ENCODE measurements around the gene KIF3A.

Gene KIF3A

GRCh38 chr5:132747616-132748440, 10.5 kb upstream of the KIF3A start:
- H3K4me1 ChIP-seq (ENCODE audit: control insufficient read depth, insufficient read depth, low read length): no peaks in the 10 kb centered on the region
- H3K4me3 ChIP-seq (ENCODE audit: low read depth, low read length): no peak overlapping the region
- no peak overlapping the region for H3K27ac ChIP-seq (ENCODE audit: extremely low read depth, low read depth, low read length)
- no peak for TF ChIP-seq ZNF585B (tag by site-specific recombination; IDR thresholded peaks at IDR 0.05)
- peak; percentile 21; the same call in 1 of the 2 replicates for TF ChIP-seq ZNF202 (tag by site-specific recombination; IDR thresholded peaks at IDR 0.05; ENCODE audit: borderline replicate concordance)
- H3K36me3 ChIP-seq (ENCODE audit: control insufficient read depth in 2 of 2, insufficient read depth in 1 of 2, low read length in 2 of 2): no peaks in the 10 kb centered on the region
- CTCF ChIA-PET: interaction anchor here (0.6 to 2.1 kb wide), 10 partner anchors 23 to 242 kb away, joined by 3 to 12 read pairs (median 3); no protein-coding TSS in a partner anchor
- no peaks in the 10 kb centered on the region for H3K9me3 ChIP-seq (ENCODE audit: control insufficient read depth, insufficient read depth, low read depth, low read length)
- POLR2A ChIA-PET: interaction anchor here (0.8 to 1.7 kb wide), 2 partner anchors 10 to 72 kb away, joined by 3 to 8 read pairs; partner anchors contain the start of gene KIF3A

- CTCF ChIA-PET: interaction anchor here (0.6 to 2.1 kb wide), 19 partner anchors 8 to 559 kb away, joined by 3 to 12 read pairs (median 3); no protein-coding TSS in a partner anchor
- peak; percentile 99 for TF ChIP-seq ZNF768 (tag by site-specific recombination; IDR thresholded peaks at IDR 0.05)
- TF ChIP-seq ZNF335 (tag by site-specific recombination; conservative IDR thresholded peaks at IDR 0.05): peak; percentile 63
- 0 out of 2 replicates have a peak, but pooled peaks have one; percentile 29 for TF ChIP-seq ZNF501 (tag by site-specific recombination; IDR thresholded peaks at IDR 0.05)
- TF ChIP-seq SCRT1 (tag by site-specific recombination; IDR thresholded peaks at IDR 0.05; ENCODE audit: borderline replicate concordance): no peak
- peak; percentile 78 for TF ChIP-seq ZIC2 (tag by site-specific recombination; IDR thresholded peaks at IDR 0.05)
- no peak for TF ChIP-seq ZNF19 (tag by site-specific recombination; IDR thresholded peaks at IDR 0.05; ENCODE audit: low read depth)
- peak; percentile 72 for TF ChIP-seq ZNF341 (tag by site-specific recombination; IDR thresholded peaks at IDR 0.05; ENCODE audit: low read depth)
- TF ChIP-seq ZEB2 (tag by site-specific recombination; IDR thresholded peaks at IDR 0.05): peak; percentile 74
- peak; percentile 91 for TF ChIP-seq ZNF423 (tag by site-specific recombination; IDR thresholded peaks at IDR 0.05)
- peak; percentile 13; the same call in 1 of the 2 replicates for TF ChIP-seq OSR2 (tag by site-specific recombination; IDR thresholded peaks at IDR 0.05)
- TF ChIP-seq SP7 (tag by site-specific recombination; IDR thresholded peaks at IDR 0.05): peak; percentile 45
- TF ChIP-seq CTCF (tag by site-specific recombination; IDR thresholded peaks at IDR 0.05): peak; percentile 52
- peak; percentile 63 for TF ChIP-seq ZNF654 (tag by site-specific recombination; IDR thresholded peaks at IDR 0.05; ENCODE audit: low read depth)
- TF ChIP-seq ZBTB8A (tag by site-specific recombination; IDR thresholded peaks at IDR 0.05): peak; percentile 61
- no peak for TF ChIP-seq ZNF585B (tag by site-specific recombination; IDR thresholded peaks at IDR 0.05)
- TF ChIP-seq ZXDB (tag by site-specific recombination; IDR thresholded peaks at IDR 0.05): peak; percentile 38; the same call in 1 of the 2 replicates
- 0 out of 2 replicates have a peak, but pooled peaks have one; percentile 9 for TF ChIP-seq ZNF843 (tag by site-specific recombination; IDR thresholded peaks at IDR 0.05)
- no peak for TF ChIP-seq ZNF175 (tag by site-specific recombination; IDR thresholded peaks at IDR 0.05)
- no peak for TF ChIP-seq ZNF658 (tag by site-specific recombination; IDR thresholded peaks at IDR 0.05)
- peak; percentile 61; the same call in 1 of the 2 replicates for TF ChIP-seq KLF1 (tag by site-specific recombination; IDR thresholded peaks at IDR 0.05)
- TF ChIP-seq KLF8 (tag by site-specific recombination; IDR thresholded peaks at IDR 0.05): peak; percentile 50; the same call in 1 of the 2 replicates
- TF ChIP-seq ZNF692 (tag by site-specific recombination; IDR thresholded peaks at IDR 0.05): peak; percentile 80
- no peak for TF ChIP-seq ZNF560 (tag by site-specific recombination; IDR thresholded peaks at IDR 0.05; ENCODE audit: borderline replicate concordance)
- TF ChIP-seq ZBTB48 (tag by site-specific recombination; IDR thresholded peaks at IDR 0.05): peak; percentile 38; the same call in 1 of the 2 replicates
- 0 out of 2 replicates have a peak, but pooled peaks have one; percentile 8 for TF ChIP-seq ZNF121 (tag by site-specific recombination; IDR thresholded peaks at IDR 0.05)
- TF ChIP-seq TCF7L2 (IDR thresholded peaks at IDR 0.05; ENCODE audit: borderline replicate concordance, low read depth, low read length): no peak
- TF ChIP-seq ZBTB26 (tag by site-specific recombination; optimal IDR thresholded peaks at IDR 0.05): peak; percentile 72
- TF ChIP-seq ZNF324 (tag by site-specific recombination; IDR thresholded peaks at IDR 0.05): 0 out of 2 replicates have a peak, but pooled peaks have one; percentile 36
- peak; percentile 72 for TF ChIP-seq ZFHX2 (tag by site-specific recombination; conservative IDR thresholded peaks at IDR 0.05)
These were observed 9.7 kb upstream of the KIF3A start, which contains the start of gene CCNI2 for GRCh38 chr5:132746954-132747615. TSS of gene CCNI2 (plus strand) at chr5:132747426. CDS start at chr5:132747496, 70 bp downstream.

More at GRCh38 chr5:132746954-132747615, 9.7 kb upstream of the KIF3A start, which contains the start of gene CCNI2:
- H3K9me3 ChIP-seq (ENCODE audit: control insufficient read depth, insufficient read depth, low read depth, low read length): no peaks in the 10 kb centered on the region
- H3K27ac ChIP-seq (ENCODE audit: extremely low read depth, low read depth, low read length): no peak within 1 kb of the TSS; the same call in 1 of the 2 replicates
- peak within 1 kb of the TSS; percentile 31 for H3K4me3 ChIP-seq (ENCODE audit: low read depth, low read length)
- no peaks in the 10 kb centered on the region for H3K36me3 ChIP-seq (ENCODE audit: control insufficient read depth in 2 of 2, insufficient read depth in 1 of 2, low read length in 2 of 2)
- H3K4me1 ChIP-seq (ENCODE audit: control insufficient read depth, insufficient read depth, low read length): no peaks in the 10 kb centered on the region
- POLR2A ChIA-PET: interaction anchor here (0.8 to 1.7 kb wide), 2 partner anchors 10 to 73 kb away, joined by 3 to 8 read pairs; partner anchors contain the start of gene KIF3A

Data from HEK293 (cell line).